ENCODE measurements around the gene YAP1. TPM values are rescaled to one million over a fixed set of nuclear protein-coding genes. Genes with fewer than 3 reads are reported as not detected.

YAP1 gene
- 124 and 134 TPM in 2 replicates for total RNA-seq (2021)
- percentile 96 among the genes with signal in this experiment for Bru-seq, nascent RNA
- BruChase-seq, experiment 1, labeled RNA remaining after a 2-hour chase, result percentile 95 among the genes with signal in this experiment
- percentile 96 among the genes with signal in this experiment for BruChase-seq, experiment 2, labeled RNA remaining after a 6-hour chase
- long read RNA-seq, full-length matches to known transcripts, result 8 of 46 reads
- long read RNA-seq, partial matches to known transcripts, result 6 of 46 reads
- long read RNA-seq, other reads (novel, unspliced or antisense), result 32 of 46 reads

DNA sequence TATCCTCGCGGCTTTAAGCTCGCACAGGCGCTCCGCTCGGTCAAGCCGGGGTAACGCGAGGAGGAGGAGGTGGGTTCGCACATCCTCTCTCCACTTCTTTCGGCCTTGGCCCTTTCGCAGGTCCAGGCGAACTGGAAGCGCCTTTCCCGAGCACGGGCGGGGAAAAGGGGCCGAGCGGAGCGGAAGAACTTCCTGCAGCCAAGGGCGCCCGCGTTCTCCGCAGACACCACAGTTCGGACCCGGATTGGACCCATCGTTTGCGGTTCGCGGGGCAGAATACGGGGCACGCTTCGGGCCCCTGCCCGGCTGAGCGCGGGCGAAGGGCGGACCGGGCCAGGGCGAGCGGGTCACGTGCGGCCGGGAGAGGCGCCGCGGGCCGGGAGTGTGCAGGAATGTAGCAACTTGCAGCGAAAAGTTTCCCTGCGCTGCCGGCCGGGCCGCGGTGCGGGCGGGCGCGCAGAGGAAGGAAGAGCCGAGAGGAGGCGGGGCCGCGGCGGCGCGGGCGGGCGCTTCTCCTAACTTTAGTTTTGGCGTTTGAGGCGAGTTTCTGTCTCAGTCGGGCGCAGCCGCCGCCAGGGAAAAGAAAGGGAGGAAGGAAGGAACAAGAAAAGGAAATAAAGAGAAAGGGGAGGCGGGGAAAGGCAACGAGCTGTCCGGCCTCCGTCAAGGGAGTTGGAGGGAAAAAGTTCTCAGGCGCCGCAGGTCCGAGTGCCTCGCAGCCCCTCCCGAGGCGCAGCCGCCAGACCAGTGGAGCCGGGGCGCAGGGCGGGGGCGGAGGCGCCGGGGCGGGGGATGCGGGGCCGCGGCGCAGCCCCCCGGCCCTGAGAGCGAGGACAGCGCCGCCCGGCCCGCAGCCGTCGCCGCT, at the start of gene YAP1:
YAP1 (plus strand) TSS at position 552 of the 865 bp plus-strand sequence. CDS start 402 bp downstream, outside the sequence.
- Histone ChIP-seq H3K4me1 (ENCODE audit: insufficient read depth, low read length, poor library complexity, severe bottlenecking) (peaks cover 35% of the 10 kb centered on the region), H3K9me3 (ENCODE audit: low read depth, low read length, poor library complexity, severe bottlenecking) (no peaks in the 10 kb centered on the region), H3K27ac (ENCODE audit: low read depth, low read length, poor library complexity, severe bottlenecking) (peak within 1 kb of the TSS; percentile 97), H3K4me3 (ENCODE audit: low read depth, low read length, poor library complexity, severe bottlenecking) (peak within 1 kb of the TSS; percentile 85), H3K27me3 (replicated peaks; ENCODE audit: insufficient read depth, low read depth, low read length, poor library complexity) (no peaks in the 10 kb centered on the region), H3K36me3 (ENCODE audit: insufficient read depth, low read length, poor library complexity, severe bottlenecking) (peaks cover 6% of the 10 kb centered on the region)
- peak; percentile 98 for DNase-seq (ENCODE audit: low spot score)
- ChIA-PET POLR2A (ENCODE audit: low non-redundant PET) (interaction anchor here (0.6 to 0.7 kb wide), 3 partner anchors 79 to 1345 kb away, joined by 3 to 5 read pairs (median 3); no protein-coding TSS in a partner anchor), CTCF (interaction anchor here (0.5 kb wide), 1 partner anchor 184 kb away, joined by 3 read pairs; no protein-coding TSS in a partner anchor)
- intact Hi-C loops (cut with micrococcal nuclease; ENCODE audit: unreplicated experiment), result loop anchor here (2.0 to 10.0 kb wide), 4 partner anchors 77 to 237 kb away; partner anchors contain the start of gene BIRC2
- no peak for TF ChIP-seq EZH2 (IDR thresholded peaks at IDR 0.05; ENCODE audit: borderline replicate concordance, low read depth, low read length, poor library complexity, severe bottlenecking)
- TF ChIP-seq, protein P1, sequence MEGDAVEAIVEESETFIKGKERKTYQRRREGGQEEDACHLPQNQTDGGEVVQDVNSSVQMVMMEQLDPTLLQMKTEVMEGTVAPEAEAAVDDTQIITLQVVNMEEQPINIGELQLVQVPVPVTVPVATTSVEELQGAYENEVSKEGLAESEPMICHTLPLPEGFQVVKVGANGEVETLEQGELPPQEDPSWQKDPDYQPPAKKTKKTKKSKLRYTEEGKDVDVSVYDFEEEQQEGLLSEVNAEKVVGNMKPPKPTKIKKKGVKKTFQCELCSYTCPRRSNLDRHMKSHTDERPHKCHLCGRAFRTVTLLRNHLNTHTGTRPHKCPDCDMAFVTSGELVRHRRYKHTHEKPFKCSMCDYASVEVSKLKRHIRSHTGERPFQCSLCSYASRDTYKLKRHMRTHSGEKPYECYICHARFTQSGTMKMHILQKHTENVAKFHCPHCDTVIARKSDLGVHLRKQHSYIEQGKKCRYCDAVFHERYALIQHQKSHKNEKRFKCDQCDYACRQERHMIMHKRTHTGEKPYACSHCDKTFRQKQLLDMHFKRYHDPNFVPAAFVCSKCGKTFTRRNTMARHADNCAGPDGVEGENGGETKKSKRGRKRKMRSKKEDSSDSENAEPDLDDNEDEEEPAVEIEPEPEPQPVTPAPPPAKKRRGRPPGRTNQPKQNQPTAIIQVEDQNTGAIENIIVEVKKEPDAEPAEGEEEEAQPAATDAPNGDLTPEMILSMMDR (conservative IDR thresholded peaks at IDR 0.05; ENCODE audit: low read depth, low read length), result no peak
- BruUV-seq (replicated peaks), result no TSS peak

GRCh38 chr11:102061276-102061675, 49.0 kb upstream of the YAP1 start:
- ChIA-PET CTCF (interaction anchor here (0.6 kb wide), 1 partner anchor 255 kb away, joined by 9 read pairs; no protein-coding TSS in a partner anchor), POLR2A (ENCODE audit: low non-redundant PET) (no interaction called here)
- Histone ChIP-seq H3K4me3 (ENCODE audit: low read depth, low read length, poor library complexity, severe bottlenecking) (no peak overlapping the region), H3K27me3 (replicated peaks; ENCODE audit: insufficient read depth, low read depth, low read length, poor library complexity) (no peaks in the 10 kb centered on the region), H3K9me3 (ENCODE audit: low read depth, low read length, poor library complexity, severe bottlenecking) (no peaks in the 10 kb centered on the region), H3K27ac (ENCODE audit: low read depth, low read length, poor library complexity, severe bottlenecking) (no peak overlapping the region), H3K36me3 (ENCODE audit: insufficient read depth, low read length, poor library complexity, severe bottlenecking) (no peaks in the 10 kb centered on the region), H3K4me1 (ENCODE audit: insufficient read depth, low read length, poor library complexity, severe bottlenecking) (no peaks in the 10 kb centered on the region)
- intact Hi-C loops (cut with micrococcal nuclease; ENCODE audit: unreplicated experiment), result no loop called here
- BruUV-seq (replicated peaks), result no TSS peak
- peak; percentile 55 for DNase-seq (ENCODE audit: low spot score)
- no peak for TF ChIP-seq EZH2 (IDR thresholded peaks at IDR 0.05; ENCODE audit: borderline replicate concordance, low read depth, low read length, poor library complexity, severe bottlenecking)
- TF ChIP-seq, protein P1 (conservative IDR thresholded peaks at IDR 0.05; ENCODE audit: low read depth, low read length), result peak; percentile 74

DNA sequence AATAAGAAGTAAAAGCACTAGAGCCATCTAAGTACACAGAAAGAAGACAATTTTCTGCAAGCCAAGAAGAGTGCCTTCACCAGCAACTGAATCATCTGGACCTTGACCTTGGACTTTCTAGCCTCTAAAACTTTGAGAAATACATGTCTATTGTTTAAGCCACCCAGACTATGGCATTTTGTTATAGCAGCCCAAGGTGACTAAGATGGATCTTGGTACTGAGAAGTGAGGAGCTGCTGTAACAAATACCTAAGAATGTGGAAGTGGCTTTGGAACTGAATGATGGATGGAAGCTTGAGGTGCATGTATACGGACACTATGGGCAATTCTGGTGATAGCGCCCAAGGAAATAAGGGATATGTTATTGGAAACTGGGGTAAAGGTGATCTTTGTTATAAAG, 48.1 kb upstream of the YAP1 start:
- no peaks in the 10 kb centered on the region for H3K27me3 ChIP-seq (replicated peaks; ENCODE audit: insufficient read depth, low read depth, low read length, poor library complexity)
- no TSS peak for BruUV-seq (replicated peaks)
- no peak for DNase-seq (ENCODE audit: low spot score)
- H3K4me1 ChIP-seq (ENCODE audit: insufficient read depth, low read length, poor library complexity, severe bottlenecking), result no peaks in the 10 kb centered on the region
- no peak for TF ChIP-seq EZH2 (IDR thresholded peaks at IDR 0.05; ENCODE audit: borderline replicate concordance, low read depth, low read length, poor library complexity, severe bottlenecking)
- no peaks in the 10 kb centered on the region for H3K9me3 ChIP-seq (ENCODE audit: low read depth, low read length, poor library complexity, severe bottlenecking)
- POLR2A ChIA-PET (ENCODE audit: low non-redundant PET), result no interaction called here
- no peaks in the 10 kb centered on the region for H3K36me3 ChIP-seq (ENCODE audit: insufficient read depth, low read length, poor library complexity, severe bottlenecking)
- CTCF ChIA-PET, result no interaction called here
- H3K27ac ChIP-seq (ENCODE audit: low read depth, low read length, poor library complexity, severe bottlenecking), result no peak overlapping the region
- intact Hi-C loops (cut with micrococcal nuclease; ENCODE audit: unreplicated experiment), result no loop called here
- H3K4me3 ChIP-seq (ENCODE audit: low read depth, low read length, poor library complexity, severe bottlenecking), result no peak overlapping the region
